GM21360 (cell line): ENCODE data around the gene INHBB.

Source experiments
- ATAC-seq: cut with Tn5 transposase; IDR thresholded peaks from one replicate; pipeline ENCODE4 v1.9.1; 2021; ENCODE audit warnings: mild to moderate bottlenecking, moderate library complexity; ENCODE audit not compliant: unreplicated experiment

Gene INHBB

DNA sequence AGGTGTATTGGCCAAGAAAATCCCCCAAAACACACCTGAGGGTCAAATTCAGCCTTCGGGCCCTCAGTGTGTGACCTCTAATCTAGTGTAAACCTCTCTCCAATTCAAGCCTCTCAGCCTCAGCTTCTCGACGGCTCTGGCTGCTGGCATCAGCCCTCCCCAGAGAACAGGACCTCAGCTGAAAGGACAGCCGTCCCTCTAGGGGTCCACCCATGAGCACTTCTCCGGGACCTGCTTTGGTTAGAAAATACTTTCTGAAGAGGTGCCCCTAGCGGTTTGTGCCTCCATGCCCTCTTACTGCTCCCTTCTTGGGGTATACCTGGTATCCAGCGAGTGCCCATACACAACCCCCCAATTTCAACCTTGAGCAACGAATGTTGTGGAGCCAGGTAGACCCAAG is 48.8 kb downstream of the INHBB start:
- ATAC-seq = no peak

DNA sequence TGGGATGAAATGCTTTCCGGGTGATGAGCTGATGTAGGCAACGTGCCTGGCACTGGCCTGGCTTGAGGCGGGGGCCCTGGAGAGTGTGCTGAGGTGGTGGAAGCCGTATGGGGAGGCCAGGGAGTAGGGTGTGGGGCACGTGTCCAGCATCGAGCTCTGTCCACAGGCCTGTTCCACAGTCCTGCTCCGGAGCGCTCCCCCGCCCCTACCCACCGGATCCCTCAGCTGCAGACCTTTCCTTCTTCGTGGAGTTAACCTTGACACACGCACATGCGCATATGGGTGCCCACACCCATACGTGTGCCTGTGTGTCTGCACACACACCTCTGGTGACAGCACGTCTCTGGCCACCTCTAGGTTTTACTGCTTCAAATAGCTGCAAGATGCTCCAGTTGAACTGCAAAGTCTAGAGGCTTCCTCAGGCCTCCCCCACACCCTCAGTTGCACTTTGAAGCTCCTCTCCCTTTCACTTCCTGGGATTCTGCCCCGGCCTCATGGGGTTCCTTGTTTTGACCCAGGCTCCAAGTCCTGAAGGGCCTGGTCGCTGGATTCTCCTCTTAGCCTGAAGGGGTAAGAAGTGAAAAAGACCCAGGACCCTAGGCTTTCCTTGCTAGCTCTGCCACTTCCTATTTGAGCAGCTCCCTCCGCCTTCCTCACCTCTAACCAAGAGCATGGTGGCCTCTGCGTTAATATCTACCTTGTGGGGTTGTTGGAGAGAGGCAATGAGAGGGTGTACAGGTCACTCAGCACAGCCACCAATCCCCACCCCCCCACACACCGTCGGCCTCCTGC is 49.5 kb downstream of the INHBB start:
- ATAC-seq = no peak

DNA sequence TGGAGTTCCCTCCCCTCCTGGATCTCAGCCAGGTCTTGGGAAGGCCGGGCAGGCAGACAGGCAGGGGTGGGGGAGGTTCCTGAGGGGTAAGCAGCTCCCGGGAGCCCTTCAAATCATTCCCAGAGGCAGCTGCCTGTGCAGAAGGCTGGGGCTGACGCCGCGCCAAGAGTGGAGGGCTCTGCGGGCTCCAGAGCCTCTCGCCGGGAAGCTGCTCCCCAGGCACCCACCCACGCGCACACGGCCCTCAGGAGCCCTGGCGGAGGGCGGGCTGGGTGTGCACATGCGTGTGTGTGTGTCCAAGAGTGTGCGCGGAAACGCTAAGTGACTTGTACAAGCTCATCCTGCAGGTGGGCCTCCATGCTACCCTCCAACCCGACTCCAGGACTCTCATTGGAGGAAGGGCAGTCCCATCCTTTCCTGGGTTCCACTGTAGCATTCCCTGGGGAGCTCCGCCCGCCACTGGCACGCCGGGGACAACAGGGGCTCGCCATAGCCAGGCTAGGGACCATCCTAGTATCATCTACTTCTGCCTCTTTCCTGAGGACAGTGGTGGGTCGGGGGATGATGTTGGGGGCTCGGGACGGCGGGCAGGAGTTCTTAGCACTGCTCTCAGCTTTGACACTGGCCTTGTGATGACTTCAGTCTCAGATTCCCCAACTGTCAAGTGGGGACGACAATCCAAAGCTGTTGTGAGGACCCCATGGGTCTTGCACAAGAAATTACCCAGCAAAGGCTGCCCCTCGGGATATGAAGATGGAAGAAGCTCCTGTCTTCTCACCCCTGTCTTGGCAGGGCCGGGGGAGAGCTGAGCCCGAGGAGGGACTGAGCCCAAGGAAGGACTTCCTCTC is 50.3 kb downstream of the INHBB start:
- no peak for ATAC-seq

GRCh38 chr2:120396861-120397811 is 51.2 kb downstream of the INHBB start:
- no peak for ATAC-seq

DNA sequence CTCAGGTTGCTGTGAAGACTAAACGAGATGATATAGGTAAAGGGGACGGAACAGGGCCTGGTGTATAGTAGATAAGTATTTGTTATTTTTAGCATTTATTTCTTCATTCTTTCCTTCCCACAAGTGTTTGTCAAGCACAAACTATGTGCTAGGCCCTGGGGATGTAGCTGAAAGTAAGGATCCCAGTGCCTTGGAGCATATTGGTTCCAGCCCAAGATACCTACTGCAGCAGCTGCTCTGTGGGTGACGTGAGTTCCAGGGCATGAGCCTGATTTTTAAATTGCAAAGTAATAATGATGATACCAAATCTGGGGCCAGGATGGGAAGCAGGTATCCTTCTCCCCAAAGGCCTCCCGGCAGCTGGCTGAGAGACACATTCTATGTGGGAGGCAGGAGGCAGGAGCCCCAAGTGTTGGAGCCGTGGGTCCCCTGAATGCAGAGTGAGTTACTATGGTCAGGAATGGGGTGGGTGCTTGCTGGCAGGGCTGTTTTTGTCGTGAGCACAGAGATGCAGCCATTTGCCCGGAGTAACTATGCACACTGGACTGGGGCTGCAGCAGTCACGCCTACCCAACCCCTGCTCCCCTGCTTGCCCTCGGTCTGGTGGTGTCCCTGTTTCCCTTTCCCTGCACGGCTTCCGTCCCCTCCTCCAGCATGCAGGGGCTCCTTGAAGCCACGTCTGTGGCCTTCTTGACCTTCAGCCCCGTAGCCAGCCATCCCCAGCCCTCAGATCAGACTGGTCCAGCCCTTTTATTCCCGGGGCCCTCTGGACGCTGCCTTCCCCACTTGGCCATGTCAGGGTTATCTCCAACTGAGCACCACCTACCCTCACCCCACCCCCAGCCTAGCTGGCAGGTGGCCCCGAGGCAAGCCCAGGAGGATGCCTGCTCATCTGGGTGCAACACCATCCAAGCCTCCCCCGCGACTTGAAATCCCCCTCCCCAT is 52.4 kb downstream of the INHBB start:
- ATAC-seq = no peak

- ATAC-seq = no peak
Measured at GRCh38 chr2:120398996-120399888, 53.3 kb downstream of the INHBB start.

GRCh38 chr2:120399889-120400240 is 53.9 kb downstream of the INHBB start:
- ATAC-seq = no peak

GRCh38 chr2:120400551-120400950 is 54.6 kb downstream of the INHBB start:
- ATAC-seq = no peak
